K562 (cell line): ENCODE results near the gene MMP20. TPM values are rescaled to one million over a fixed set of nuclear protein-coding genes. Genes with fewer than 3 reads are reported as not detected.

Experiments
- polyA plus RNA-seq, 8 experiments: library from polyadenylated mRNA; depleted of rRNA in 4 of 8; stranded (reverse) in 5 of 8; unstranded in 3 of 8; fragments of >200 nt; fragmentation: Nextera tagmentation in 2 of 8; fragmentation: Illumina TruSeq in 1 of 8; extraction: Ambion mirVana in 2 of 8; extraction: Trizol in 1 of 8; gene quantifications; 2 replicates each; pipeline versions ENCODE4 v1.2.1 to v1.2.3, GENCODE V29; 2011 to 2014; ENCODE audit warnings: inconsistent platforms in 1 of 8, missing spikeins in 1 of 8
- total RNA-seq, 7 experiments: library from RNA; depleted of rRNA in 6 of 7; stranded (reverse); fragments of >200 nt in 6 of 7; fragmentation: Illumina TruSeq in 2 of 7; extraction: Trizol in 2 of 7; gene quantifications; 2 replicates each; pipeline versions ENCODE4 v1.2.1 to v1.2.3, GENCODE V29; 2011 to 2021; ENCODE audit warnings: low replicate concordance in 1 of 7

Gene MMP20
- total and polyA plus RNA-seq, 9 of the 15 experiments (the other 6 are each of a cell fraction or from before 2014, with no cell fraction given): not detected

Other genes starting within 250 kb of the MMP20 start
Only the 7 nearest of the 8 such genes appear.
- gene TMEM123, start 172.6 kb downstream of the MMP20 start, total RNA-seq (2014; rRNA removed): 50.2 and 55.0 TPM in 2 replicates
- gene TMEM123, start 172.6 kb downstream of the MMP20 start, total RNA-seq (2014; rRNA removed; fragmentation: Illumina TruSeq; extraction: Trizol): 132 and 151 TPM in 2 replicates
- 139 and 149 TPM in 2 replicates for gene TMEM123, start 172.6 kb downstream of the MMP20 start, total RNA-seq (2015; rRNA removed; fragmentation: Illumina TruSeq; extraction: Trizol)
- 80.0 and 82.4 TPM in 2 replicates for gene TMEM123, start 172.6 kb downstream of the MMP20 start, total RNA-seq (2021)
- 327 and 344 TPM in 2 replicates for gene TMEM123, start 172.6 kb downstream of the MMP20 start, polyA plus RNA-seq (2011; rRNA removed)
- gene TMEM123, start 172.6 kb downstream of the MMP20 start, polyA plus RNA-seq (2014; fragmentation: Illumina TruSeq; extraction: Trizol): 100 and 104 TPM in 2 replicates
- gene TMEM123, start 172.6 kb downstream of the MMP20 start, polyA plus RNA-seq (2014; fragmentation: Nextera tagmentation; extraction: Ambion mirVana): 10 to 100 TPM; 19.8 to 29.4 TPM
- 50.1 and 52.3 TPM in 2 replicates for gene TMEM123, start 172.6 kb downstream of the MMP20 start, polyA plus RNA-seq (2014; rRNA removed)
- not detected in 2 replicates for gene MMP7, start 94.6 kb downstream of the MMP20 start, total RNA-seq (2014; rRNA removed)
- not detected in 2 replicates for gene MMP7, start 94.6 kb downstream of the MMP20 start, total RNA-seq (2014; rRNA removed; fragmentation: Illumina TruSeq; extraction: Trizol)
- not detected in 2 replicates for gene MMP7, start 94.6 kb downstream of the MMP20 start, total RNA-seq (2015; rRNA removed; fragmentation: Illumina TruSeq; extraction: Trizol)
- 0.13 and 0.31 TPM in 2 replicates for gene MMP7, start 94.6 kb downstream of the MMP20 start, total RNA-seq (2021)
- gene MMP7, start 94.6 kb downstream of the MMP20 start, polyA plus RNA-seq (2011; rRNA removed): not detected in 2 replicates
- gene MMP7, start 94.6 kb downstream of the MMP20 start, polyA plus RNA-seq (2014; fragmentation: Illumina TruSeq; extraction: Trizol): not detected in 2 replicates
- gene MMP7, start 94.6 kb downstream of the MMP20 start, polyA plus RNA-seq (2014; fragmentation: Nextera tagmentation; extraction: Ambion mirVana): not detected
- gene MMP7, start 94.6 kb downstream of the MMP20 start, polyA plus RNA-seq (2014; rRNA removed): not detected in 2 replicates
- gene MMP27, start 80.4 kb upstream of the MMP20 start, total RNA-seq (2014; rRNA removed): not detected in 2 replicates
- gene MMP27, start 80.4 kb upstream of the MMP20 start, total RNA-seq (2014; rRNA removed; fragmentation: Illumina TruSeq; extraction: Trizol): not detected in 2 replicates
- not detected in 2 replicates for gene MMP27, start 80.4 kb upstream of the MMP20 start, total RNA-seq (2015; rRNA removed; fragmentation: Illumina TruSeq; extraction: Trizol)
- not detected in 2 replicates for gene MMP27, start 80.4 kb upstream of the MMP20 start, total RNA-seq (2021)
- gene MMP27, start 80.4 kb upstream of the MMP20 start, polyA plus RNA-seq (2011; rRNA removed): not detected in 2 replicates
- not detected in 2 replicates for gene MMP27, start 80.4 kb upstream of the MMP20 start, polyA plus RNA-seq (2014; fragmentation: Illumina TruSeq; extraction: Trizol)
- gene MMP27, start 80.4 kb upstream of the MMP20 start, polyA plus RNA-seq (2014; fragmentation: Nextera tagmentation; extraction: Ambion mirVana): not detected
- gene MMP27, start 80.4 kb upstream of the MMP20 start, polyA plus RNA-seq (2014; rRNA removed): not detected in 2 replicates
- gene MMP8, start 99.6 kb upstream of the MMP20 start, total RNA-seq (2014; rRNA removed): not detected in 2 replicates
- not detected in 2 replicates for gene MMP8, start 99.6 kb upstream of the MMP20 start, total RNA-seq (2014; rRNA removed; fragmentation: Illumina TruSeq; extraction: Trizol)
- not detected in 2 replicates for gene MMP8, start 99.6 kb upstream of the MMP20 start, total RNA-seq (2015; rRNA removed; fragmentation: Illumina TruSeq; extraction: Trizol)
- not detected in 2 replicates for gene MMP8, start 99.6 kb upstream of the MMP20 start, total RNA-seq (2021)
- not detected in 2 replicates for gene MMP8, start 99.6 kb upstream of the MMP20 start, polyA plus RNA-seq (2011; rRNA removed)
- not detected in 2 replicates for gene MMP8, start 99.6 kb upstream of the MMP20 start, polyA plus RNA-seq (2014; fragmentation: Illumina TruSeq; extraction: Trizol)
- gene MMP8, start 99.6 kb upstream of the MMP20 start, polyA plus RNA-seq (2014; fragmentation: Nextera tagmentation; extraction: Ambion mirVana): not detected
- gene MMP8, start 99.6 kb upstream of the MMP20 start, polyA plus RNA-seq (2014; rRNA removed): not detected in 2 replicates
- gene MMP10, start 155.3 kb upstream of the MMP20 start, total RNA-seq (2014; rRNA removed): not detected in 2 replicates
- not detected in 2 replicates for gene MMP10, start 155.3 kb upstream of the MMP20 start, total RNA-seq (2014; rRNA removed; fragmentation: Illumina TruSeq; extraction: Trizol)
- gene MMP10, start 155.3 kb upstream of the MMP20 start, total RNA-seq (2015; rRNA removed; fragmentation: Illumina TruSeq; extraction: Trizol): not detected in 2 replicates
- gene MMP10, start 155.3 kb upstream of the MMP20 start, total RNA-seq (2021): not detected in 2 replicates
- gene MMP10, start 155.3 kb upstream of the MMP20 start, polyA plus RNA-seq (2011; rRNA removed): not detected in 2 replicates
- gene MMP10, start 155.3 kb upstream of the MMP20 start, polyA plus RNA-seq (2014; fragmentation: Illumina TruSeq; extraction: Trizol): not detected in 2 replicates
- not detected for gene MMP10, start 155.3 kb upstream of the MMP20 start, polyA plus RNA-seq (2014; fragmentation: Nextera tagmentation; extraction: Ambion mirVana)
- gene MMP10, start 155.3 kb upstream of the MMP20 start, polyA plus RNA-seq (2014; rRNA removed): 0.15 TPM in 1 of 2 replicates, not detected in the other
- gene MMP1, start 172.8 kb upstream of the MMP20 start, total RNA-seq (2014; rRNA removed): not detected in 2 replicates
- gene MMP1, start 172.8 kb upstream of the MMP20 start, total RNA-seq (2014; rRNA removed; fragmentation: Illumina TruSeq; extraction: Trizol): 0.15 TPM in 1 of 2 replicates, not detected in the other
- gene MMP1, start 172.8 kb upstream of the MMP20 start, total RNA-seq (2015; rRNA removed; fragmentation: Illumina TruSeq; extraction: Trizol): 0.19 and 0.25 TPM in 2 replicates
- 0.18 TPM in 1 of 2 replicates, not detected in the other for gene MMP1, start 172.8 kb upstream of the MMP20 start, total RNA-seq (2021)
- gene MMP1, start 172.8 kb upstream of the MMP20 start, polyA plus RNA-seq (2011; rRNA removed): 0.07 and 0.33 TPM in 2 replicates
- gene MMP1, start 172.8 kb upstream of the MMP20 start, polyA plus RNA-seq (2014; fragmentation: Illumina TruSeq; extraction: Trizol): 0.09 and 0.10 TPM in 2 replicates
- gene MMP1, start 172.8 kb upstream of the MMP20 start, polyA plus RNA-seq (2014; fragmentation: Nextera tagmentation; extraction: Ambion mirVana): under 1 TPM in 1 of 2 experiments, not detected in 1; 0.06 TPM
- 0.07 TPM in 1 of 2 replicates, not detected in the other for gene MMP1, start 172.8 kb upstream of the MMP20 start, polyA plus RNA-seq (2014; rRNA removed)
- gene MMP3, start 218.3 kb upstream of the MMP20 start, total RNA-seq (2014; rRNA removed): not detected in 2 replicates
- not detected in 2 replicates for gene MMP3, start 218.3 kb upstream of the MMP20 start, total RNA-seq (2014; rRNA removed; fragmentation: Illumina TruSeq; extraction: Trizol)
- gene MMP3, start 218.3 kb upstream of the MMP20 start, total RNA-seq (2015; rRNA removed; fragmentation: Illumina TruSeq; extraction: Trizol): not detected in 2 replicates
- gene MMP3, start 218.3 kb upstream of the MMP20 start, total RNA-seq (2021): not detected in 2 replicates
- not detected in 2 replicates for gene MMP3, start 218.3 kb upstream of the MMP20 start, polyA plus RNA-seq (2011; rRNA removed)
- not detected in 2 replicates for gene MMP3, start 218.3 kb upstream of the MMP20 start, polyA plus RNA-seq (2014; fragmentation: Illumina TruSeq; extraction: Trizol)
- not detected for gene MMP3, start 218.3 kb upstream of the MMP20 start, polyA plus RNA-seq (2014; fragmentation: Nextera tagmentation; extraction: Ambion mirVana)
- not detected in 2 replicates for gene MMP3, start 218.3 kb upstream of the MMP20 start, polyA plus RNA-seq (2014; rRNA removed)